ENCODE data around the gene SKI.

- TF ChIP-seq EZH2phosphoT487 (IDR thresholded peaks at IDR 0.05; ENCODE audit: unreplicated experiment) = no peak
- no peak for TF ChIP-seq CTCF (conservative IDR thresholded peaks at IDR 0.05; ENCODE audit: low read depth in 2 of 2)
- no peak for TF ChIP-seq ETS1 (IDR thresholded peaks at IDR 0.05)
- TF ChIP-seq EZH2 (IDR thresholded peaks at IDR 0.05; ENCODE audit: low read depth, unreplicated experiment) = no peak
- no peak for TF ChIP-seq POLR2AphosphoS5 (IDR thresholded peaks at IDR 0.05; ENCODE audit: low read depth)
- TF ChIP-seq REST (IDR thresholded peaks at IDR 0.05; ENCODE audit: unreplicated experiment) = no peak
- no peak for TF ChIP-seq ZNF114 (CRISPR knock-in tag; IDR thresholded peaks at IDR 0.05)
- TF ChIP-seq CREB1 (CRISPR knock-in tag; IDR thresholded peaks at IDR 0.05; ENCODE audit: low read depth) = no peak
- TF ChIP-seq ZNF331 (CRISPR knock-in tag; IDR thresholded peaks at IDR 0.05; ENCODE audit: low read depth) = no peak
- no peak for TF ChIP-seq JUNB (IDR thresholded peaks at IDR 0.05; ENCODE audit: unreplicated experiment)
Observed at GRCh38 chr1:2200308-2200943, 27.7 kb upstream of the SKI start.

Measured in GM23338 (cell line).